ENCODE results near the gene EPHA4.

Gene EPHA4

GRCh38 chr2:221484761-221485502 is 87.2 kb downstream of the EPHA4 start:
- DNase-seq = no peak
- no peaks in the 10 kb centered on the region for H3K36me3 ChIP-seq (ENCODE audit: control insufficient read depth, insufficient read depth, low read length)
- H2BK5ac ChIP-seq (ENCODE audit: low read length) = no peak overlapping the region
- H3K4me2 ChIP-seq (ENCODE audit: low read length) = no peak overlapping the region
- no peaks in the 10 kb centered on the region for H3K27me3 ChIP-seq (ENCODE audit: insufficient read depth, low read length, poor library complexity)
- H4K5ac ChIP-seq (ENCODE audit: low read length) = no peak overlapping the region
- no peak overlapping the region for H2BK15ac ChIP-seq (replicated peaks; ENCODE audit: low read depth)
- no CpG with 5 or more reads among the region's 8 CpGs for WGBS (ENCODE audit: extremely low coverage, insufficient coverage, low lambda C conversion rate)
- no peak overlapping the region for H4K8ac ChIP-seq (ENCODE audit: low read depth, low read length)
- no peaks in the 10 kb centered on the region for H3K79me2 ChIP-seq (ENCODE audit: control insufficient read depth, insufficient read depth, low read length)
- H3K4ac ChIP-seq (ENCODE audit: low read depth, low read length) = no peak overlapping the region
- no peak overlapping the region for H3K27ac ChIP-seq (ENCODE audit: low read depth, low read length)
- H3K23ac ChIP-seq (ENCODE audit: low read length) = no peak overlapping the region
- peaks cover 2% of the 10 kb centered on the region for H3K79me1 ChIP-seq (ENCODE audit: low read length)
- no peak overlapping the region for H3K9ac ChIP-seq (ENCODE audit: low read length)
- no peak overlapping the region for H2AK5ac ChIP-seq (ENCODE audit: low read length)
- H3K18ac ChIP-seq (ENCODE audit: low read length) = no peak overlapping the region
- no peak overlapping the region for H3K56ac ChIP-seq (ENCODE audit: low read length)
- H3K4me1 ChIP-seq (ENCODE audit: control insufficient read depth, low read depth, low read length) = peaks cover 3% of the 10 kb centered on the region
- no peak overlapping the region for H3K4me3 ChIP-seq (ENCODE audit: low read length)
- no peak overlapping the region for H2BK120ac ChIP-seq (ENCODE audit: low read depth, low read length)

GRCh38 chr2:221482666-221483455 is 89.2 kb downstream of the EPHA4 start:
- DNase-seq = no peak
- Histone ChIP-seq H3K36me3 (ENCODE audit: control insufficient read depth, insufficient read depth, low read length) (no peaks in the 10 kb centered on the region), H3K4me1 (ENCODE audit: control insufficient read depth, low read depth, low read length) (peaks cover 9% of the 10 kb centered on the region), H3K23ac (ENCODE audit: low read length) (no peak overlapping the region), H3K79me1 (ENCODE audit: low read length) (peaks cover 2% of the 10 kb centered on the region), H3K56ac (ENCODE audit: low read length) (no peak overlapping the region), H3K27me3 (ENCODE audit: insufficient read depth, low read length, poor library complexity) (no peaks in the 10 kb centered on the region), H3K4ac (ENCODE audit: low read depth, low read length) (no peak overlapping the region), H3K4me3 (ENCODE audit: low read length) (no peak overlapping the region), H4K5ac (ENCODE audit: low read length) (no peak overlapping the region), H3K9ac (ENCODE audit: low read length) (no peak overlapping the region), H2AK5ac (ENCODE audit: low read length) (no peak overlapping the region), H3K27ac (ENCODE audit: low read depth, low read length) (no peak overlapping the region), H3K18ac (ENCODE audit: low read length) (no peak overlapping the region), H2BK120ac (ENCODE audit: low read depth, low read length) (no peak overlapping the region), H4K8ac (ENCODE audit: low read depth, low read length) (no peak overlapping the region), H3K4me2 (ENCODE audit: low read length) (no peak overlapping the region), H3K79me2 (ENCODE audit: control insufficient read depth, insufficient read depth, low read length) (no peaks in the 10 kb centered on the region), H2BK15ac (replicated peaks; ENCODE audit: low read depth) (no peak overlapping the region), H2BK5ac (ENCODE audit: low read length) (no peak overlapping the region)
- no CpG with 5 or more reads among the region's 12 CpGs for WGBS (ENCODE audit: extremely low coverage, insufficient coverage, low lambda C conversion rate)

DNA sequence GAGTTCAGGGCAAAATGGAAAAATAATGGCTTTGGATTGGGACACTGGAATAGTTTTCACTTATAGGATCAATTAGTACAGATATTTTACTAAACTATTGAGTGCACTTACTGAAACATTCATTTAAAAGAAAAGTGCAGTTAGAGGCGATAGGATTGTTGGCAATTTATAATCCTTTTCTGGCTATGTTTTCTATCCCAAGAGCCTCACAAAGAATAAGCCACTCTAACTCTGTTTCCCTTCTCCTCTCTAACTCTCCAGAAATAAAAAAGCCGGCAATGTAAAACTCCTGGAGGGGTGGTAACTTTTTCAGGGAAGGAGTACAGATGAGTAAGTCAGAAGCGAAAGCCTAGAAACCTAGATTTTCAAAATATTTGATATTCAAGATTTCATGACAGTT is 91.3 kb downstream of the EPHA4 start:
- Histone ChIP-seq H2AK5ac (ENCODE audit: low read length) (no peak overlapping the region), H3K23ac (ENCODE audit: low read length) (no peak overlapping the region), H3K4me3 (ENCODE audit: low read length) (no peak overlapping the region), H2BK5ac (ENCODE audit: low read length) (no peak overlapping the region), H3K27me3 (ENCODE audit: insufficient read depth, low read length, poor library complexity) (no peaks in the 10 kb centered on the region), H3K9ac (ENCODE audit: low read length) (no peak overlapping the region), H3K79me1 (ENCODE audit: low read length) (peaks cover 2% of the 10 kb centered on the region), H2BK120ac (ENCODE audit: low read depth, low read length) (peak overlapping the region; percentile 61), H3K4ac (ENCODE audit: low read depth, low read length) (no peak overlapping the region), H4K5ac (ENCODE audit: low read length) (no peak overlapping the region), H3K27ac (ENCODE audit: low read depth, low read length) (no peak overlapping the region), H4K8ac (ENCODE audit: low read depth, low read length) (no peak overlapping the region), H3K79me2 (ENCODE audit: control insufficient read depth, insufficient read depth, low read length) (peaks cover 3% of the 10 kb centered on the region), H3K18ac (ENCODE audit: low read length) (no peak overlapping the region), H3K4me2 (ENCODE audit: low read length) (no peak overlapping the region), H3K36me3 (ENCODE audit: control insufficient read depth, insufficient read depth, low read length) (no peaks in the 10 kb centered on the region), H3K4me1 (ENCODE audit: control insufficient read depth, low read depth, low read length) (peaks cover 16% of the 10 kb centered on the region), H3K56ac (ENCODE audit: low read length) (no peak overlapping the region), H2BK15ac (replicated peaks; ENCODE audit: low read depth) (peak overlapping the region; percentile 36)
- WGBS (ENCODE audit: extremely low coverage, insufficient coverage, low lambda C conversion rate) = no CpG with 5 or more reads among the region's 3 CpGs
- DNase-seq = no peak

DNA sequence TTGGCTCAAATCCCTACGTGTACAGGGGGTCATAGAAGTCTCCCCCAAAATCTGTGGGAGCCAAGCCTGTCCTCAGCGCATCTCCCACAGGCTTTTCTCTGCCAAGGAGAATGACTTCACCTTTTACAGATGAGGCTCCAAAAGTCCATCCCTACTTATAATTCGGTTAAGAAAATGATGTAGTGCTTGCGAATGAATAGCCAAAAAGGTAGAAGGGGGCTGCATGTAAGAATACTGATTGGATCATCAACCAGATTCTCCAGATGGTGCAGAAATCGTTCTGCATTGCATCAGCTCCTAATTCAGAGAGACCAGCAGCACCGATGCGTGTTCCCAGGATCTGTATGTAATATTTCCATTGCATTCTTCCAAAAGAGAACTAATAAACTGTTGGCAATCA is 91.9 kb downstream of the EPHA4 start:
- H3K4me3 ChIP-seq (ENCODE audit: low read length) = no peak overlapping the region
- peaks cover 16% of the 10 kb centered on the region for H3K4me1 ChIP-seq (ENCODE audit: control insufficient read depth, low read depth, low read length)
- H2BK120ac ChIP-seq (ENCODE audit: low read depth, low read length) = peak overlapping the region; percentile 96
- H2AK5ac ChIP-seq (ENCODE audit: low read length) = no peak overlapping the region
- no peak overlapping the region for H3K4me2 ChIP-seq (ENCODE audit: low read length)
- peak overlapping the region; percentile 92 for H2BK15ac ChIP-seq (replicated peaks; ENCODE audit: low read depth)
- no peak overlapping the region for H3K27ac ChIP-seq (ENCODE audit: low read depth, low read length)
- no peak overlapping the region for H3K23ac ChIP-seq (ENCODE audit: low read length)
- peaks cover 2% of the 10 kb centered on the region for H3K79me1 ChIP-seq (ENCODE audit: low read length)
- H4K8ac ChIP-seq (ENCODE audit: low read depth, low read length) = no peak overlapping the region
- peak overlapping the region; percentile 36 for H3K56ac ChIP-seq (ENCODE audit: low read length)
- H3K79me2 ChIP-seq (ENCODE audit: control insufficient read depth, insufficient read depth, low read length) = peaks cover 3% of the 10 kb centered on the region
- H3K36me3 ChIP-seq (ENCODE audit: control insufficient read depth, insufficient read depth, low read length) = no peaks in the 10 kb centered on the region
- no peaks in the 10 kb centered on the region for H3K27me3 ChIP-seq (ENCODE audit: insufficient read depth, low read length, poor library complexity)
- WGBS (ENCODE audit: extremely low coverage, insufficient coverage, low lambda C conversion rate) = no CpG with 5 or more reads among the region's 7 CpGs
- H4K5ac ChIP-seq (ENCODE audit: low read length) = no peak overlapping the region
- peak overlapping the region; percentile 87 for H3K4ac ChIP-seq (ENCODE audit: low read depth, low read length)
- DNase-seq = no peak
- no peak overlapping the region for H3K9ac ChIP-seq (ENCODE audit: low read length)
- H2BK5ac ChIP-seq (ENCODE audit: low read length) = no peak overlapping the region
- peak overlapping the region; percentile 84 for H3K18ac ChIP-seq (ENCODE audit: low read length)

DNA sequence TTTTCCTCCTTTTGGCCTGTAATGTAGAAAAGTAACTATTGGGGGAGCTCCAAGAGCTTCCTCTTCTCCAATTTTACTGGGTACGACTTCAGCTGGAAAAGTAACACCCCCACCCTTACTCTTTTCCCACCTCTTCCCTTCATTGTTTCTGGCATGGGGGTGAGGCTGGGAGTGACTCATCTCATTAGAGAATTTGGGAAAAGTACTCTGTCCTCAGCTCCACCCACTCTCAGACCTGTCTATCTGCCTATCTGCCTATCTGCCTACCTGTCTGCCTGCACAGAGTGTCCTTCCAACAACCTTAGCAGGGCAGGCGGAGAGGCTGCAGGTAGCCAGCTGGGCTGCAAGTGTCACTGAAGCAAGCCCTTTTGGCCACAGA is 93.6 kb downstream of the EPHA4 start:
- no CpG with 5 or more reads among the region's 2 CpGs for WGBS (ENCODE audit: extremely low coverage, insufficient coverage, low lambda C conversion rate)
- DNase-seq = peak; percentile 98
- no peak overlapping the region for H3K4me3 ChIP-seq (ENCODE audit: low read length)

More for the DNA sequence above, 93.6 kb downstream of the EPHA4 start:
- H3K18ac ChIP-seq (ENCODE audit: low read length) = peak overlapping the region; percentile 10
- no peak overlapping the region for H2BK15ac ChIP-seq (replicated peaks; ENCODE audit: low read depth)
- H4K8ac ChIP-seq (ENCODE audit: low read depth, low read length) = no peak overlapping the region
- H2AK5ac ChIP-seq (ENCODE audit: low read length) = no peak overlapping the region
- H3K4me1 ChIP-seq (ENCODE audit: control insufficient read depth, low read depth, low read length) = peaks cover 18% of the 10 kb centered on the region
- H3K36me3 ChIP-seq (ENCODE audit: control insufficient read depth, insufficient read depth, low read length) = no peaks in the 10 kb centered on the region
- H3K27me3 ChIP-seq (ENCODE audit: insufficient read depth, low read length, poor library complexity) = no peaks in the 10 kb centered on the region
- no peak overlapping the region for H2BK5ac ChIP-seq (ENCODE audit: low read length)
- H3K4me2 ChIP-seq (ENCODE audit: low read length) = no peak overlapping the region
- peak overlapping the region; percentile 82 for H3K56ac ChIP-seq (ENCODE audit: low read length)
- no peak overlapping the region for H3K23ac ChIP-seq (ENCODE audit: low read length)
- H3K4ac ChIP-seq (ENCODE audit: low read depth, low read length) = no peak overlapping the region
- H4K5ac ChIP-seq (ENCODE audit: low read length) = no peak overlapping the region
- peak overlapping the region; percentile 81 for H3K27ac ChIP-seq (ENCODE audit: low read depth, low read length)
- no peak overlapping the region for H3K9ac ChIP-seq (ENCODE audit: low read length)
- H3K79me1 ChIP-seq (ENCODE audit: low read length) = peaks cover 2% of the 10 kb centered on the region
- no peak overlapping the region for H2BK120ac ChIP-seq (ENCODE audit: low read depth, low read length)
- H3K79me2 ChIP-seq (ENCODE audit: control insufficient read depth, insufficient read depth, low read length) = peaks cover 3% of the 10 kb centered on the region
